Measurements from ENCODE around the gene STXBP1. TPM values are rescaled to one million over a fixed set of nuclear protein-coding genes. Genes with fewer than 3 reads are reported as not detected.

Gene STXBP1
- total and polyA plus RNA-seq, 2 of the 4 experiments (the other 2 are of a cell fraction), result 15.8 to 22.6 TPM

GRCh38 chr9:127721391-127721821, 109.3 kb downstream of the STXBP1 start:
- Histone ChIP-seq H3K9me1 (ENCODE audit: insufficient read depth, low read length) (no peaks in the 10 kb centered on the region; the same call in 1 of the 2 replicates), H2AFZ (replicated peaks; ENCODE audit: low read length, poor library complexity) (peak overlapping the region; percentile 61), H3K4me3 (ENCODE audit: insufficient read depth, low read depth, low read length) (no peak overlapping the region), H3K36me3 (ENCODE audit: control insufficient read depth, insufficient read depth, low read length) (no peaks in the 10 kb centered on the region), H3K79me1 (ENCODE audit: low read depth in 1 of 2, low read length in 2 of 2) (no peaks in the 10 kb centered on the region), H2BK15ac (ENCODE audit: low read depth, low read length) (no peak overlapping the region), H3K9me3 (ENCODE audit: control insufficient read depth, insufficient read depth, low read length) (no peaks in the 10 kb centered on the region), H3K27me3 (ENCODE audit: control insufficient read depth, insufficient read depth, low read length) (peaks cover 4% of the 10 kb centered on the region; the same call in 1 of the 2 replicates), H3K4me2 (ENCODE audit: low read depth, low read length) (no peak overlapping the region), H4K91ac (ENCODE audit: insufficient read depth, low read depth, low read length) (no peak overlapping the region), H2BK20ac (ENCODE audit: low read depth, low read length) (no peak overlapping the region), H3K56ac (ENCODE audit: extremely low read depth, insufficient read depth, low read length) (no peak overlapping the region), H3K23ac (ENCODE audit: low read depth, low read length) (no peak overlapping the region), H3K27ac (ENCODE audit: insufficient read depth, low read length) (no peak overlapping the region), H3K9ac (ENCODE audit: low read depth, low read length) (no peak overlapping the region), H2AK9ac (replicated peaks; ENCODE audit: low read depth, low read length, poor library complexity) (peak overlapping the region; percentile 28), H4K5ac (ENCODE audit: low read depth, low read length) (no peak overlapping the region), H2AK5ac (ENCODE audit: low read depth, low read length) (no peak overlapping the region), H4K20me1 (ENCODE audit: insufficient read depth, low read length) (no peaks in the 10 kb centered on the region), H3K4me1 (ENCODE audit: control insufficient read depth, insufficient read depth, low read length) (0 out of 2 replicates have a peak, but pooled peaks cover 1% of the 10 kb centered on the region), H4K8ac (ENCODE audit: low read depth in 2 of 2, low read length in 2 of 2) (no peak overlapping the region), H3K14ac (replicated peaks; ENCODE audit: low read depth, low read length) (no peak overlapping the region), H2BK5ac (ENCODE audit: low read depth, low read length, poor library complexity, severe bottlenecking) (no peak overlapping the region), H2BK120ac (ENCODE audit: low read depth, low read length) (no peak overlapping the region), H3K18ac (ENCODE audit: low read depth, low read length) (no peak overlapping the region), H3K4ac (ENCODE audit: low read depth, low read length) (no peak overlapping the region)
- WGBS, 2 experiments (ENCODE audit: extremely low coverage in 2 of 2, insufficient read length in 1 of 2), result no CpG with 5 or more reads among the region's 11 CpGs
- in situ Hi-C loops (cut with MboI; ENCODE audit: low sequenced_read_pairs), result no loop called here
- dilution Hi-C loops (cut with HindIII; ENCODE audit: low sequenced_read_pairs, unreplicated experiment), result no loop called here
- intact Hi-C loops (cut with micrococcal nuclease), result no loop called here
- ATAC-seq (ENCODE audit: low read depth) (no peak), DNase-seq (no peak)
- ChIA-PET CTCF (interaction anchor here (0.6 to 0.8 kb wide), 2 partner anchors 13 to 106 kb away, joined by 3 to 4 read pairs; partner anchors contain the start of gene TOR2A), POLR2A (ENCODE audit: unreplicated experiment) (no interaction called here)
- no peak for TF ChIP-seq MXI1 (IDR thresholded peaks at IDR 0.05; ENCODE audit: borderline replicate concordance, low read depth, low read length)
- no peak for TF ChIP-seq RCOR1 (IDR thresholded peaks at IDR 0.05; ENCODE audit: insufficient replicate concordance, low read length)
- TF ChIP-seq NFE2L2 (IDR thresholded peaks at IDR 0.05; ENCODE audit: low read depth, low read length), result no peak
- no peak for TF ChIP-seq RAD21 (IDR thresholded peaks at IDR 0.05; ENCODE audit: low read length)
- no peak for TF ChIP-seq MAZ (IDR thresholded peaks at IDR 0.05; ENCODE audit: borderline replicate concordance, low read depth, low read length)
- no peak for TF ChIP-seq USF2 (IDR thresholded peaks at IDR 0.05; ENCODE audit: low read depth, low read length)
- TF ChIP-seq FOS (IDR thresholded peaks at IDR 0.05; ENCODE audit: low read depth, low read length), result no peak
- no peak for TF ChIP-seq RFX5 (IDR thresholded peaks at IDR 0.05; ENCODE audit: low read depth, low read length)
- TF ChIP-seq BHLHE40 (IDR thresholded peaks at IDR 0.05; ENCODE audit: low read depth, low read length), result no peak
- no peak for TF ChIP-seq CHD1 (IDR thresholded peaks at IDR 0.05; ENCODE audit: low read depth, low read length)
- TF ChIP-seq SMC3 (IDR thresholded peaks at IDR 0.05; ENCODE audit: low read depth, low read length), result no peak
- no peak for TF ChIP-seq ELK1 (IDR thresholded peaks at IDR 0.05; ENCODE audit: borderline replicate concordance, low read depth, low read length)
- no peak for TF ChIP-seq POLR2A (IDR thresholded peaks at IDR 0.05; ENCODE audit: low read depth, low read length)
- TF ChIP-seq MAFK (IDR thresholded peaks at IDR 0.05; ENCODE audit: low read depth, low read length), result no peak
- no peak for TF ChIP-seq CTCF (conservative IDR thresholded peaks at IDR 0.05; ENCODE audit: low read depth, low read length)
- no peak for TF ChIP-seq CEBPB (IDR thresholded peaks at IDR 0.05; ENCODE audit: low read depth, low read length)
- no TSS peak for BruUV-seq (replicated peaks)
